Measurements from ENCODE around the gene TRPC4AP. TPM values are rescaled to one million over a fixed set of nuclear protein-coding genes. Genes with fewer than 3 reads are reported as not detected.

Gene TRPC4AP
- total and polyA plus RNA-seq, 2 of the 8 experiments (the other 6 are each of a cell fraction or from before 2014, with no cell fraction given): 73.1 to 74.8 TPM

GRCh38 chr20:34974246-34974645, 118.4 kb downstream of the TRPC4AP start (continued):
- no peak for TF ChIP-seq PHF8 (conservative IDR thresholded peaks at IDR 0.05; ENCODE audit: low read depth, low read length)
- TF ChIP-seq CBX5 (IDR thresholded peaks at IDR 0.05; ENCODE audit: low read depth, low read length): no peak
- TF ChIP-seq SIN3A (conservative IDR thresholded peaks at IDR 0.05 in 1 of 2, IDR thresholded peaks at IDR 0.05 in 1 of 2; ENCODE audit: low read depth in 1 of 2, low read length in 2 of 2): no peak

Measured in H1 (cell line).